Activated CD8-positive, alpha-beta T cell treated with anti-CD3 and anti-CD28 coated beads for 36 hours (primary cell): ENCODE measurements around the gene PF4V1. TPM values are rescaled to one million over a fixed set of nuclear protein-coding genes. Genes with fewer than 3 reads are reported as not detected.

Experiments
- ATAC-seq: fragments of 200-7000 bp; cut with Tn5 transposase; one replicate; pipeline ENCODE4 v1.10.0; 2021; ENCODE audit warnings: mild to moderate bottlenecking, moderate library complexity
- CTCF ChIA-PET: fragments of 350-600 bp; sonication (Branson Sonifier 250); formaldehyde crosslinking; loops from one replicate; lab custom pipeline; 2021; ENCODE audit warnings: antibody characterized with exemption; lab: Charles Lee
- POLR2A ChIA-PET: fragments of 350-600 bp; sonication (Branson Sonifier 250); formaldehyde crosslinking; loops from one replicate; lab custom pipeline; 2021; ENCODE audit warnings: antibody characterized with exemption; lab: Charles Lee
- DNase-seq: peaks from one replicate; pipeline ENCODE4 v3.0.0-alpha.2; 2020
- H3K27ac Mint-ChIP-seq: one replicate; pipeline ENCODE4 v1.8.0; 2021; ENCODE audit warnings: mild to moderate bottlenecking, mixed read lengths
- H3K27me3 Mint-ChIP-seq: one replicate; pipeline ENCODE4 v1.8.0; 2021; ENCODE audit warnings: mixed read lengths
- H3K36me3 Mint-ChIP-seq: one replicate; pipeline ENCODE4 v1.8.0; 2021; ENCODE audit warnings: low read depth, mixed read lengths
- H3K4me1 Mint-ChIP-seq: one replicate; pipeline ENCODE4 v1.8.0; 2021; ENCODE audit warnings: low read depth, mixed read lengths
- H3K4me3 Mint-ChIP-seq: one replicate; pipeline ENCODE4 v1.8.0; 2021; ENCODE audit warnings: mild to moderate bottlenecking, moderate library complexity, mixed read lengths
- H3K9me3 Mint-ChIP-seq: one replicate; pipeline ENCODE4 v1.8.0; 2021; ENCODE audit warnings: mixed read lengths
- CTCF ChIP-seq: fragments of 200-600 bp; IDR thresholded peaks from one replicate; pipeline ENCODE4 v1.8.0; 2022; ENCODE audit warnings: antibody characterized with exemption, mild to moderate bottlenecking
- intact Hi-C: fragments of 100-400 bp; cut with micrococcal nuclease; formaldehyde crosslinking; loops from one replicate; pipeline ENCODE4 v1.10.0; 2022
- total RNA-seq, 2 experiments: library from RNA; stranded (reverse); gene quantifications; one replicate each; pipeline ENCODE4 v1.2.3, GENCODE V29; 2021

PF4V1 gene
- total RNA-seq, 2 experiments from 2014 or later, result not detected

GRCh38 chr4:73859614-73860088 is 6.6 kb downstream of the PF4V1 start:
- intact Hi-C loops, result no loop called here
- Mint-ChIP-seq H3K4me3 (no peak overlapping the region), H3K27ac (no peak overlapping the region), H3K27me3 (peaks cover 1% of the 10 kb centered on the region), H3K4me1 (no peaks in the 10 kb centered on the region), H3K36me3 (no peaks in the 10 kb centered on the region), H3K9me3 (no peaks in the 10 kb centered on the region)
- no peak for DNase-seq
- ChIA-PET POLR2A (no interaction called here), CTCF (no interaction called here)
- no peak for ATAC-seq
- no peak for TF ChIP-seq CTCF

- Mint-ChIP-seq H3K27me3 (peaks cover 2% of the 10 kb centered on the region), H3K27ac (no peak overlapping the region), H3K36me3 (no peaks in the 10 kb centered on the region), H3K9me3 (no peaks in the 10 kb centered on the region), H3K4me1 (no peaks in the 10 kb centered on the region), H3K4me3 (no peak overlapping the region)
- no peak for ATAC-seq
- ChIA-PET CTCF (no interaction called here), POLR2A (no interaction called here)
- no peak for TF ChIP-seq CTCF
- intact Hi-C loops, result no loop called here
- DNase-seq, result no peak
Observed at GRCh38 chr4:73860181-73860580, 7.1 kb downstream of the PF4V1 start.

GRCh38 chr4:73860917-73861316 is 7.8 kb downstream of the PF4V1 start:
- Mint-ChIP-seq H3K36me3 (no peaks in the 10 kb centered on the region), H3K9me3 (no peaks in the 10 kb centered on the region), H3K27me3 (peaks cover 2% of the 10 kb centered on the region), H3K4me3 (no peak overlapping the region), H3K4me1 (no peaks in the 10 kb centered on the region), H3K27ac (no peak overlapping the region)
- DNase-seq (no peak), ATAC-seq (no peak)
- intact Hi-C loops, result no loop called here
- ChIA-PET CTCF (no interaction called here), POLR2A (no interaction called here)
- TF ChIP-seq CTCF, result no peak

GRCh38 chr4:73862322-73862721 is 9.2 kb downstream of the PF4V1 start:
- intact Hi-C loops, result no loop called here
- ChIA-PET CTCF (no interaction called here), POLR2A (interaction anchor here (0.7 kb wide), 1 partner anchor 11 kb away, joined by 3 read pairs; no protein-coding TSS in a partner anchor)
- H3K9me3 Mint-ChIP-seq, result no peaks in the 10 kb centered on the region
- no peaks in the 10 kb centered on the region for H3K4me1 Mint-ChIP-seq
- H3K4me3 Mint-ChIP-seq, result no peak overlapping the region
- no peaks in the 10 kb centered on the region for H3K36me3 Mint-ChIP-seq
- no peak overlapping the region for H3K27ac Mint-ChIP-seq
- TF ChIP-seq CTCF, result no peak
- DNase-seq, result no peak
- ATAC-seq, result no peak
- peaks cover 2% of the 10 kb centered on the region for H3K27me3 Mint-ChIP-seq

GRCh38 chr4:73864365-73864764 is 11.3 kb downstream of the PF4V1 start:
- Mint-ChIP-seq H3K4me3 (no peak overlapping the region), H3K27me3 (peaks cover 14% of the 10 kb centered on the region), H3K27ac (no peak overlapping the region), H3K4me1 (peaks cover 4% of the 10 kb centered on the region), H3K36me3 (no peaks in the 10 kb centered on the region), H3K9me3 (no peaks in the 10 kb centered on the region)
- DNase-seq (no peak), ATAC-seq (no peak)
- intact Hi-C loops, result no loop called here
- peak; percentile 14 for TF ChIP-seq CTCF
- POLR2A ChIA-PET, result interaction anchor here (1.1 kb wide), 1 partner anchor 38 kb away, joined by 3 read pairs; no protein-coding TSS in a partner anchor
- CTCF ChIA-PET, result no interaction called here
